ENCODE data around the gene RPLP2.

- no peak for TF ChIP-seq CTCF (IDR thresholded peaks at IDR 0.05 in 4 of 5, conservative IDR thresholded peaks at IDR 0.05 in 1 of 5)
- TF ChIP-seq POLR2A (IDR thresholded peaks at IDR 0.05), result no peak
Observed at GRCh38 chr11:845872-846495, 36.2 kb downstream of the RPLP2 start.
